ENCODE results near the gene XRCC1. TPM values are rescaled to one million over a fixed set of nuclear protein-coding genes. Genes with fewer than 3 reads are reported as not detected.

XRCC1 gene
- total and polyA plus RNA-seq, 10 of the 15 experiments (the other 5 are each of a cell fraction or from before 2014, with no cell fraction given): 2.0 to 51.1 (median 33.7) TPM

DNA sequence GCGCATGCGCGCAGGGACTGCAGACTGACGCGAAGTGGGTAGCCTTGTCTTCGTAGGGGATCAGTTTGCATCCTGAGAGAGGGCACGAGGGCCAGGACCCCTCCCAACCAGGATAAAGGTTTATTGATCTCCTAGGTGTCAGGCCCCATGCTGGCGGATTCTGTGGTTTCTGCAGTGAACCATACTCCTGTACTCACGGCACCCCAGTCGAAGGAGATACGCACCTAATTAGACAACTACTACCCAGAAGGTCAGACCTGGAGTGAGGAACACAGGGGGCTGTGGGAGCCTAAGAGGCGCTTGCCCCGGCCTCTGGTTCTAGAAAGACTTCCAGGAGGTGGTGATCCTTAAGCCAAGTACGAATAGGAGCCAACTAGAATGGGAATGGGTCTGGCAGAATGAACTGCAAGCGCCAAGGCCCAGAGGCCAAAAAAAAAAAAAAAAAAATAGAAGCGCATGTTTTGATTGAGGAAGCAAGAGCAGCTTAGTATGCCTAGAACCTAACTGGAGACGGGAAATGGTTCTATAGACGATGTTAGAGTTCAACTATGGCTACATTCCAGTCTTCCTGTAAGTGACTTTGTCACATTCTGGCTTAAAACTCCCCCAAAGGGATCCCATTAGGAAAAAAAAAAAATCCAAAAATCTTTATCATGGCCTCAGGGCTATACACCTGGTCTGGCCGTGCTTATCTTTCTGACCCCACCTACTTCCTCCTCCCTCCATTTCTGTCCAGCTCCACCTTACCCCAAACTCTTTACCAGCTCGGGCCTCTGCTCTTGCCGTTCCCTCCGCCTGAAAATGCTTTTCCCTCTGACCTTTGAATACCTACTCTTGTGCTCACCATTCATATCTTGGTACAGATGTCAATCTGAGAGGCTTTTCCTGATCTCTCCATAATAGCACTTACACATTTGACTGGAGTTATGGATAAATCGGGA lies 45.0 kb upstream of the XRCC1 start:
- FAIRE-seq: no peak

More for the DNA sequence above, 45.0 kb upstream of the XRCC1 start:
- ATAC-seq (no peak), DNase-seq (ENCODE audit: low read depth, low spot score) (no peak)
- peaks cover 6% of the 10 kb centered on the region; the same call in 1 of the 2 replicates for H3K4me1 ChIP-seq (ENCODE audit: control insufficient read depth, insufficient read depth, low read length)
- ChIA-PET CTCF (interaction anchor here (1.2 to 1.9 kb wide), 2 partner anchors 25 to 65 kb away, joined by 3 to 7 read pairs; partner anchors contain the start of gene IRGQ), SMC1A (ENCODE audit: uncharacterized antibody, unreplicated experiment) (no interaction called here), RAD21 (ENCODE audit: unreplicated experiment) (no interaction called here), POLR2A (no interaction called here)
- H3K9ac ChIP-seq (ENCODE audit: control insufficient read depth, insufficient read depth, low read length): peak overlapping the region; percentile 85; the same call in 1 of the 2 replicates
- peak overlapping the region; percentile 82 for H3K4me3 ChIP-seq
- WGBS (ENCODE audit: insufficient coverage, insufficient replicate concordance, low lambda C conversion rate, missing lambda C conversion rate): 50% methylated on average over 23 of the region's 23 CpGs
- H3K9me3 ChIP-seq (replicated peaks; ENCODE audit: control insufficient read depth, insufficient read depth, low read length): no peaks in the 10 kb centered on the region
- intact Hi-C loops (cut with micrococcal nuclease; ENCODE audit: unreplicated experiment) (no loop called here), in situ Hi-C loops (cut with MboI) (no loop called here)
- H3K27me3 ChIP-seq (replicated peaks in 1 of 2; ENCODE audit: control insufficient read depth in 2 of 2, insufficient read depth in 2 of 2, low read length in 1 of 2): no peaks in the 10 kb centered on the region
- peaks cover 18% of the 10 kb centered on the region for H3K79me2 ChIP-seq (ENCODE audit: control insufficient read depth, insufficient read depth, low read length)
- TF ChIP-seq SUPT20H (IDR thresholded peaks at IDR 0.05; ENCODE audit: borderline replicate concordance, control insufficient read depth, low read depth, low read length) (no peak), SPI1 (IDR thresholded peaks at IDR 0.05; ENCODE audit: borderline replicate concordance, insufficient read depth, low read depth, low read length) (no peak), RFX5 (IDR thresholded peaks at IDR 0.05; ENCODE audit: low read depth, low read length) (no peak), POLR2AphosphoS5 (IDR thresholded peaks at IDR 0.05; ENCODE audit: low read length) (no peak), CREB1 (IDR thresholded peaks at IDR 0.05; ENCODE audit: low read depth) (no peak), FOXK2 (IDR thresholded peaks at IDR 0.05) (no peak), SP1 (IDR thresholded peaks at IDR 0.05; ENCODE audit: low read depth, low read length) (no peak), RUNX3 (IDR thresholded peaks at IDR 0.05; ENCODE audit: low read length) (peak; percentile 23; the same call in 1 of the 2 replicates), POLR2A (IDR thresholded peaks at IDR 0.05; ENCODE audit: low read depth, low read length) (no peak), EP300 (IDR thresholded peaks at IDR 0.05; ENCODE audit: borderline replicate concordance in 1 of 2, control insufficient read depth in 1 of 2, low read depth in 2 of 2, low read length in 2 of 2) (no peak), RCOR1 (conservative IDR thresholded peaks at IDR 0.05; ENCODE audit: low read depth, low read length) (no peak), PAX5 (IDR thresholded peaks at IDR 0.05; ENCODE audit: borderline replicate concordance, low read depth, low read length) (no peak), NRF1 (conservative IDR thresholded peaks at IDR 0.05; ENCODE audit: low read depth, low read length) (peak; percentile 48; the same call in 1 of the 2 replicates), ZSCAN29 (IDR thresholded peaks at IDR 0.05) (no peak)
- TF ChIP-seq, protein P1, sequence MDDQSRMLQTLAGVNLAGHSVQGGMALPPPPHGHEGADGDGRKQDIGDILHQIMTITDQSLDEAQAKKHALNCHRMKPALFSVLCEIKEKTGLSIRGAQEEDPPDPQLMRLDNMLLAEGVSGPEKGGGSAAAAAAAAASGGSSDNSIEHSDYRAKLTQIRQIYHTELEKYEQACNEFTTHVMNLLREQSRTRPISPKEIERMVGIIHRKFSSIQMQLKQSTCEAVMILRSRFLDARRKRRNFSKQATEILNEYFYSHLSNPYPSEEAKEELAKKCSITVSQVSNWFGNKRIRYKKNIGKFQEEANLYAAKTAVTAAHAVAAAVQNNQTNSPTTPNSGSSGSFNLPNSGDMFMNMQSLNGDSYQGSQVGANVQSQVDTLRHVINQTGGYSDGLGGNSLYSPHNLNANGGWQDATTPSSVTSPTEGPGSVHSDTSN (IDR thresholded peaks at IDR 0.05; ENCODE audit: insufficient replicate concordance, low read depth, low read length): no peak
- TF ChIP-seq, protein P2, sequence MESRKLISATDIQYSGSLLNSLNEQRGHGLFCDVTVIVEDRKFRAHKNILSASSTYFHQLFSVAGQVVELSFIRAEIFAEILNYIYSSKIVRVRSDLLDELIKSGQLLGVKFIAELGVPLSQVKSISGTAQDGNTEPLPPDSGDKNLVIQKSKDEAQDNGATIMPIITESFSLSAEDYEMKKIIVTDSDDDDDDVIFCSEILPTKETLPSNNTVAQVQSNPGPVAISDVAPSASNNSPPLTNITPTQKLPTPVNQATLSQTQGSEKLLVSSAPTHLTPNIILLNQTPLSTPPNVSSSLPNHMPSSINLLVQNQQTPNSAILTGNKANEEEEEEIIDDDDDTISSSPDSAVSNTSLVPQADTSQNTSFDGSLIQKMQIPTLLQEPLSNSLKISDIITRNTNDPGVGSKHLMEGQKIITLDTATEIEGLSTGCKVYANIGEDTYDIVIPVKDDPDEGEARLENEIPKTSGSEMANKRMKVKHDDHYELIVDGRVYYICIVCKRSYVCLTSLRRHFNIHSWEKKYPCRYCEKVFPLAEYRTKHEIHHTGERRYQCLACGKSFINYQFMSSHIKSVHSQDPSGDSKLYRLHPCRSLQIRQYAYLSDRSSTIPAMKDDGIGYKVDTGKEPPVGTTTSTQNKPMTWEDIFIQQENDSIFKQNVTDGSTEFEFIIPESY (IDR thresholded peaks at IDR 0.05): no peak
- TF ChIP-seq, protein P3, sequence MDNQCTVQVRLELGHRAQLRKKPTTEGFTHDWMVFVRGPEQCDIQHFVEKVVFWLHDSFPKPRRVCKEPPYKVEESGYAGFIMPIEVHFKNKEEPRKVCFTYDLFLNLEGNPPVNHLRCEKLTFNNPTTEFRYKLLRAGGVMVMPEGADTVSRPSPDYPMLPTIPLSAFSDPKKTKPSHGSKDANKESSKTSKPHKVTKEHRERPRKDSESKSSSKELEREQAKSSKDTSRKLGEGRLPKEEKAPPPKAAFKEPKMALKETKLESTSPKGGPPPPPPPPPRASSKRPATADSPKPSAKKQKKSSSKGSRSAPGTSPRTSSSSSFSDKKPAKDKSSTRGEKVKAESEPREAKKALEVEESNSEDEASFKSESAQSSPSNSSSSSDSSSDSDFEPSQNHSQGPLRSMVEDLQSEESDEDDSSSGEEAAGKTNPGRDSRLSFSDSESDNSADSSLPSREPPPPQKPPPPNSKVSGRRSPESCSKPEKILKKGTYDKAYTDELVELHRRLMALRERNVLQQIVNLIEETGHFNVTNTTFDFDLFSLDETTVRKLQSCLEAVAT (IDR thresholded peaks at IDR 0.05): 0 out of 2 replicates have a peak, but pooled peaks have one; percentile 65
- TF ChIP-seq, protein P4, sequence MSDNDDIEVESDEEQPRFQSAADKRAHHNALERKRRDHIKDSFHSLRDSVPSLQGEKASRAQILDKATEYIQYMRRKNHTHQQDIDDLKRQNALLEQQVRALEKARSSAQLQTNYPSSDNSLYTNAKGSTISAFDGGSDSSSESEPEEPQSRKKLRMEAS (IDR thresholded peaks at IDR 0.05; ENCODE audit: low read depth, low read length): no peak
- no peaks in the 10 kb centered on the region for H4K20me1 ChIP-seq (ENCODE audit: control insufficient read depth, insufficient read depth)
- H2AFZ ChIP-seq (ENCODE audit: control insufficient read depth, low read depth, low read length): peak overlapping the region; percentile 77
- peak overlapping the region; percentile 99 for H3K4me2 ChIP-seq (ENCODE audit: control insufficient read depth, insufficient read depth)
- H3K27ac ChIP-seq (ENCODE audit: control insufficient read depth, insufficient read depth): peak overlapping the region; percentile 77
- H3K36me3 ChIP-seq (ENCODE audit: control insufficient read depth in 2 of 2, insufficient read depth in 2 of 2, low read length in 1 of 2): no peaks in the 10 kb centered on the region
- TSS peak; percentile 85 for BruUV-seq (replicated peaks)

All from GM12878 (cell line).